Measurements from ENCODE around the gene SERPINE3. TPM values are rescaled to one million over a fixed set of nuclear protein-coding genes. Genes with fewer than 3 reads are reported as not detected.

SERPINE3 gene
- total RNA-seq, 1 donor from 2014 or later = 0.47 TPM

- Mint-ChIP-seq H3K9me3 (no peaks in the 10 kb centered on the region), H3K4me3 (no peak overlapping the region), H3K27ac (no peak overlapping the region), H3K27me3 (ENCODE audit: insufficient read depth, low read depth) (no peaks in the 10 kb centered on the region), H3K4me1 (peaks cover 14% of the 10 kb centered on the region), H3K36me3 (peaks cover 2% of the 10 kb centered on the region)
- no peak for DNase-seq (ENCODE audit: low spot score)
- no peaks in the 10 kb centered on the region for H3K27me3 ChIP-seq
- TF ChIP-seq EZH2phosphoT487 (IDR thresholded peaks at IDR 0.05) (no peak), CTCF (IDR thresholded peaks at IDR 0.05) (no peak), EZH2 (IDR thresholded peaks at IDR 0.05) (no peak)
- H3K9me3 ChIP-seq (ENCODE audit: low read depth) = no peaks in the 10 kb centered on the region
- H3K4me3 ChIP-seq = no peak overlapping the region
- H3K4me2 ChIP-seq = no peak overlapping the region
- peaks cover 28% of the 10 kb centered on the region for H3F3A ChIP-seq (ENCODE audit: low read depth)
- no peaks in the 10 kb centered on the region for H3K79me2 ChIP-seq (ENCODE audit: low read depth)
- no peak overlapping the region for H3K9ac ChIP-seq
- peaks cover 32% of the 10 kb centered on the region for H3K4me1 ChIP-seq
- no peaks in the 10 kb centered on the region for H3K36me3 ChIP-seq
- no peak overlapping the region for H2AFZ ChIP-seq (replicated peaks)
- no peaks in the 10 kb centered on the region for H4K20me1 ChIP-seq (ENCODE audit: low read depth)
- H3K27ac ChIP-seq = no peak overlapping the region
Observed at GRCh38 chr13:51317262-51317661, 22.2 kb upstream of the SERPINE3 start.

- no peaks in the 10 kb centered on the region for H3K79me2 ChIP-seq (ENCODE audit: low read depth)
- no peaks in the 10 kb centered on the region for H4K20me1 ChIP-seq (ENCODE audit: low read depth)
- no peak for DNase-seq (ENCODE audit: low spot score)
- Mint-ChIP-seq H3K27ac (no peak overlapping the region), H3K36me3 (peaks cover 2% of the 10 kb centered on the region), H3K4me1 (peaks cover 14% of the 10 kb centered on the region), H3K27me3 (ENCODE audit: insufficient read depth, low read depth) (no peaks in the 10 kb centered on the region), H3K4me3 (no peak overlapping the region), H3K9me3 (no peaks in the 10 kb centered on the region)
- H3K9me3 ChIP-seq (ENCODE audit: low read depth) = no peaks in the 10 kb centered on the region
- no peak overlapping the region for H2AFZ ChIP-seq (replicated peaks)
- H3K4me2 ChIP-seq = no peak overlapping the region
- peaks cover 21% of the 10 kb centered on the region for H3F3A ChIP-seq (ENCODE audit: low read depth)
- H3K36me3 ChIP-seq = no peaks in the 10 kb centered on the region
- H3K4me1 ChIP-seq = peaks cover 24% of the 10 kb centered on the region
- H3K4me3 ChIP-seq = no peak overlapping the region
- no peak overlapping the region for H3K27ac ChIP-seq
- TF ChIP-seq CTCF (IDR thresholded peaks at IDR 0.05) = no peak
- no peak for TF ChIP-seq EZH2 (IDR thresholded peaks at IDR 0.05)
- no peak for TF ChIP-seq EZH2phosphoT487 (IDR thresholded peaks at IDR 0.05)
- H3K27me3 ChIP-seq = no peaks in the 10 kb centered on the region
- no peak overlapping the region for H3K9ac ChIP-seq
Observed at GRCh38 chr13:51318015-51318414, 21.5 kb upstream of the SERPINE3 start.

- Mint-ChIP-seq H3K27me3 (ENCODE audit: insufficient read depth, low read depth) (peaks cover 2% of the 10 kb centered on the region), H3K4me1 (peaks cover 19% of the 10 kb centered on the region), H3K36me3 (no peaks in the 10 kb centered on the region), H3K4me3 (no peak overlapping the region), H3K27ac (no peak overlapping the region), H3K9me3 (no peaks in the 10 kb centered on the region)
- DNase-seq (ENCODE audit: low spot score) = no peak
- Histone ChIP-seq H3K27ac (no peak overlapping the region), H4K20me1 (ENCODE audit: low read depth) (no peaks in the 10 kb centered on the region), H2AFZ (replicated peaks) (no peak overlapping the region), H3K36me3 (no peaks in the 10 kb centered on the region), H3K79me2 (ENCODE audit: low read depth) (no peaks in the 10 kb centered on the region), H3K4me3 (no peak overlapping the region), H3K9ac (no peak overlapping the region), H3K9me3 (ENCODE audit: low read depth) (no peaks in the 10 kb centered on the region), H3K4me1 (peaks cover 15% of the 10 kb centered on the region), H3K4me2 (no peak overlapping the region), H3K27me3 (no peaks in the 10 kb centered on the region), H3F3A (ENCODE audit: low read depth) (peaks cover 14% of the 10 kb centered on the region)
- no peak for TF ChIP-seq CTCF (IDR thresholded peaks at IDR 0.05)
- TF ChIP-seq EZH2phosphoT487 (IDR thresholded peaks at IDR 0.05) = no peak
- TF ChIP-seq EZH2 (IDR thresholded peaks at IDR 0.05) = no peak
Observed at GRCh38 chr13:51318876-51319275, 20.6 kb upstream of the SERPINE3 start.
